GM04504 (cell line): ENCODE data around the gene ABCC8.

Source experiments
- DNase-seq: peaks from one replicate; pipeline ENCODE4 v3.0.0-alpha.2; 2012; ENCODE audit warnings: low read depth

ABCC8 gene

GRCh38 chr11:17469998-17470397 lies 6.6 kb downstream of the ABCC8 start:
- no peak for DNase-seq

- no peak for DNase-seq
Measured at GRCh38 chr11:17468122-17468521, 8.5 kb downstream of the ABCC8 start.

DNA sequence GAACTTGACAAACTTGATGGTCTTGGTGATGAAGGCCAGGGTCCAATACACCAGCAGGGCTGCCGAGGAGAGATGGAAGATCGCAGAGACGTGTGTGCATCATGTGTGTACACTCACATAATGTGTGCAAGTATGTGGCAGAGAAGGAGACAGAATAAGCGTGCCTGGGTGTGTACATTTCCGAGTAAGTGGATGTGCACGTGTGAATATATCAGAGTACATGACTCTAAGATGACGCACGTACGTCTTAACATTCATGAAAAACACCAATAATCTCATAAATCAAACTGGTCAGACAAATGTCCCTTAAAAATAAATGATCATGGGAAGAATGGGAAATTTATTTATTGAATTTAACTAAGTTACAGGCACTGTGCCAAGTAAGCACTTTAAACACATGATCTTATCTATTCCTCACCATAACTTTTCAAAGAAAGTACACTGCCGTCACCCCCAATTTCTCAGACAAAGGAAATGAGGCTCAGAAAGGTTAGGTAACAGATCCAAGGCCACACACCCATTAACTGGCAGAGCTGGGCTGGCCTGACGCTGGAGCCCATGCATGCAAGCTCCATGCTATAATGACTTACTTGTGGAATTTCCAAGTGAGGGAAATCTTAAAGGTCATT lies 13.0 kb downstream of the ABCC8 start:
- DNase-seq: no peak

GRCh38 chr11:17462940-17463339 lies 13.7 kb downstream of the ABCC8 start:
- no peak for DNase-seq

DNA sequence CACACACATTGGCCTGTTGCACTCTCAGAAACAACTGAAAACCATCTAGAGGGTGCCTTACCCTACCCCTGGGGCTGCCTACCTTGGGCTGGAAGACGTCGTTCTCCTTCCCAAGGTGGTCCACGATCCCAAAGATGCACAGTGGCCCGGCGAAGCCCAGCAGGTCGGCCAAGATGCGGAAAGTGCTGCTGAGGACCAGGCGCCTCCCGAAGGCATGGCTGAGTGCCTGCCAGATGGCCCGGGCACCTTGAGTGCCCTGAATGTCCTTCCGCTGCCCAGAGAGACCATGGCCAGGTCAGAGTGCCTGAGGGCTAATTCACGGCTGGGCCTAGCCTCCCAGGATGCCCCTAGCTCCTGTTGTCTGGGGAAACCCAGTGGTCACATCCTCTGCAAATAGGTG lies 16.2 kb downstream of the ABCC8 start:
- DNase-seq: no peak

DNA sequence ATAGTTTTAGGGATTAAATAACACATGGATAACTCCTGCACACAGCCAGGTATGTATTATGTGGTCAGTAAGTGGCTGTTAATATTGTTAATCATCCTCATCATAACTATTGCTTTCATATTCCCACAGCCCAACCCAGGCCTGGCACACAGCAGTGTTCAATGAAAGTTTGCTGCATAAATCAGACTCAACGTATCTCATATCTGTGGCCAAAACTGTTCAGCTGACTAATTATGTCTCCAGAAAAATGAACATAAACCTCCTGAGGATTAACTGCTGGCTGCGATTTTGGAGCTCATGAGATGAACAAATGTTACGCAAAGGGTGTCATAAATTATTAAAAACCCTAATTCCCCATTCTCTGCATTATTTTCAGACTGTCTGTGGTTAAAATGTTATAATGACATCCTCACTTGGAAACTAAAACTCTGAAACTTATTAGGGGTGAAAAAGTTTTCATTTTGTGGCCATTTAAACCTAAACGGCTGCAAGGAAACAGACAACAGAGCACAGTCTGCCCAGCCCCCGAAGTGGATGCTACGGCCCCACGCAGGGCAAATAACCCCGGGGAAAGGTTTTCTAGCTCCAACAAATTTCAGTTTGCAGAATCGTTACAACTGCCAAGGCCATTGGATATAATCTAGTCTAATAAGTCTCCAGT lies 17.3 kb downstream of the ABCC8 start:
- DNase-seq: no peak

GRCh38 chr11:17458268-17458667 lies 18.4 kb downstream of the ABCC8 start:
- DNase-seq: no peak

GRCh38 chr11:17457396-17458173 lies 19.1 kb downstream of the ABCC8 start:
- DNase-seq: no peak

DNA sequence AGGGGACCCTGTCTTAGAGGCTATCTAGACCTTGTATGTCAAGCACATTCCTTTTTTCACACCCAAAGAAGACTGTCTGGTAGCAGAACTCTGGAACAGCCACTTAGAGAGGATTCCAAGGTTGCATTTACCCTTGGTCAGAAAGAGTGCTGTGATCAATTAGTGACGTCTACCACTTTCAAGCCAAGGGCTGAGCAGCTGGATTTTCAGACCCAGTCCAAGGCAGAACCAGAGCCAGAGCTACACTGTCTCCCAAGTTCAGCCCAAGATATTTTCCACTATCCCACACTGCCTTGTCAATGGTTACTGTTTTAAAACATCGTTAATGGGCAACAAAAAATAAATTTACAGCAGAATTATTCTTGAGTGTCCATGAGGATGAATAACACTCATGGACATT lies 24.0 kb downstream of the ABCC8 start:
- no peak for DNase-seq

- DNase-seq: no peak
Measured at GRCh38 chr11:17449158-17449557, 27.5 kb downstream of the ABCC8 start.

GRCh38 chr11:17446482-17446881 lies 30.2 kb downstream of the ABCC8 start:
- DNase-seq: no peak

DNA sequence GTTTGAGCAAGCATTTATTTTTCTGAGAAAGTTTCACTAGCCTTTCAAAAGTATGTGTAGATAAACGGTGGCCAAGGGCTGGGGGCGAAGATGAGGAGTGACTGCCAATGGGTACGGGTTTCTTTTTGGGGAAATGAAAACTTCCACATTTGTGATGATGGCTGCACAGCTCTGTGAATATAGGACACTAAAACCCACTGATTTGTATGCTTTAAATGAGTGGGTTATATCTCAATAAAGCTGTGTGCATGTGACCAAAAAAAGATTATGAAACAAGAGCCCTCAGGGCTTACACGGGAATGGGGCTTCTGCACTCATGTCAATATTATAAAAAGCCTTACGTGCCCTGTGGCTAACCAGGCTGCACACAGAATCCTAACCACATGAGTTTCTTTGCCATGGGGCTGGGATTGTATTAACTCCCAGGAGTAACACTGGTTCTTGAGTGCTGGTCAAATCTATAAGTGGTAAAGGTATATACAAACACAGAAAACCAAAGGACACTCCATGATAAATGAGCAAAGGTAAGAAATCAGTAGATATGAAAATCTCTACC lies 31.3 kb downstream of the ABCC8 start:
- no peak for DNase-seq

DNA sequence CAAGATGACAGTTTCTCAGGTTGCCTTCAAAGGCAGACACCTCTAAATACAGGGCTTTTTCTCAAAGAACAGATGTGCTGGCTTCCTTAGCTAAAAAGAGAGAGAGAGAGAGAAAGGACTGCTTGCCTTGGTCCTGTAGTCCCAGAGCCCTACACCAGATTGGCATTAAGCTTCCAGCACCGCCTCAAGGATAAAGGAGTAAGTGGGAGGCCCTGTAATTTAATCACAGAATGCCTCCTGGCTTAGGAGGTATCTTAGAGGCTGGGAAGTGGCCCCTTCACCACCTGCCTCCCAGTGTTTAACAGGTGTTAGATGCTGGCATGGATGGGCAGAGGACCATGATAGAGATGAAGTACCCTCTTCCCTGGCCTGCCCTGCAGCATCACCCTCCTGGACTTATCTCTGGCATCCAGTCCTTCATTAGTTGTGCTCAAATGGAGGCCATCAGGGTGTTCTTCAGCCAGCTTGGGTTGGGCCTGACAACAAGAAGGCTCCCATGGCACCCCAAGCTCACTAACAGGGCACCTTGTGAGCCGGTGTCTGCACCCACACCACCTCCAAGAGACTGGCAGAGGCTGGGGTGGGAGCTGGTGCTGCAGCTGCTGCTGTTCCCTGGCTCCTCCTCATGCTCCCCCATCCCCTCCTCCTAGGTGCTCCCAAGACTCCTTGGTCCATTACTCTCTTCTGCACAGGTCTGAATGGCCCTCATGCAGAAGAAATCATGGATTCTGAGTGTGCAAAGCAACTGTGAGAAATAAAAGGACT lies 32.5 kb downstream of the ABCC8 start:
- no peak for DNase-seq

- no peak for DNase-seq
Measured at GRCh38 chr11:17443423-17443822, 33.2 kb downstream of the ABCC8 start.

- no peak for DNase-seq
Measured at GRCh38 chr11:17443000-17443399, 33.6 kb downstream of the ABCC8 start.

- DNase-seq: no peak
Measured at GRCh38 chr11:17439316-17439782, 37.3 kb downstream of the ABCC8 start.

- no peak for DNase-seq
Measured at GRCh38 chr11:17437366-17437765, 39.3 kb downstream of the ABCC8 start.

GRCh38 chr11:17434108-17434507 lies 42.5 kb downstream of the ABCC8 start:
- DNase-seq: no peak

DNA sequence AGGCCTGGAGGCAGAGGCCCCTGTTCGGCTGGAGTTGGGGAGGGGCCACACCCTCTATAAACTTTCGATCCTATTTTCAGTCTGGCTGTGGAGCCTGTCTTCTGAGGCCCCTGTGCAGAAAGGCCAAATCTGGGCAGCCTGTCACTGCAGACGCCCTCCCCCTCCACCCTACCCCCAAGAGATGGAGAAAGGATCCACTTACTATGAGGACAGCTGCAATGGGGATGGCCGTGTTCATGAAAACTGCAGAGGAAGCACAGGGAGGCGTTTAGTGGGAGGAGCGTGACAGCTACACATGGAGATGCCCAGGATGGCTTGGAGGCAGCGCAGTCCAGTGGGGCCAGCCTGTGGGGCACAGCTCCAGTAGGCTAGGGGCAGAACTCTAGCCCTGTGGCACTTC lies 44.6 kb downstream of the ABCC8 start:
- DNase-seq: no peak

DNA sequence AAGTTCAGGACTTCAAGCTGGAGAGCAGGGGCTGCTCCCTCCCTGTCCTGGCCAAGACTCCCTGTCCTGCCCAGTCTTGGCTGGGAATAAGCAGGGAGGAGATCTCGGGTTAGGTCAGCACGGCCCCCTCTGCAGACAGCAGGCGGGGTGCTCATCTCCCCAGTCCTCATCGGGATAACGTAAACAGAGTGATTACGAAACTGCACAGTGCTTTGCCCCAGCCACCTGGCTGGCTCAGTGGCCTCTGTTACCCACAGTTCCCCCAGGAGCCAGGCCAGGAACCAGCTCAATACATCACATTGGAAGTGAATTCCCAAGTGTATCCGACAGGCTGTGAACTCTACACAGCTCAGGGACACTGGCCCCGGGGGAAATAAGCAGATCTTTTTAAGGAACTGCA lies 45.5 kb downstream of the ABCC8 start:
- DNase-seq: no peak

DNA sequence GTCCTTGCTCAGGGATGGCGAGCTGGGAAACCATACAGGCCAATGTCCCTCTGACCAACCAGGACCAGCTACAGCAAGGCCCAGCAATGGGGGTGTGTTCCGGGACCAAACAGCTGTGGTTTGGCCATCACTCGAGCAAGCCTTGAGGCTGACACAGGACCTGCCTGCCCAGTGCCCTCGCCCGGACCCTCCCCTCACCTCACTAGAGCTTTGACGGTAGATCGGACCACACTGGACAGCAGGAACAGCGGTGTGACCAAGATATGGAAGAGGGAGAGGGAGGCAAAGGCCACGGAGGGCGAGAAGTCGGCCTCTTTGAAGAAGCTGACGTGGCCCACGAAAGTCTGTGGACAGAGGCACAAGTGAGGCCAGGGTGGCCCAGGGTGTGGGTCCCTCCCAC lies 46.0 kb downstream of the ABCC8 start:
- no peak for DNase-seq

DNA sequence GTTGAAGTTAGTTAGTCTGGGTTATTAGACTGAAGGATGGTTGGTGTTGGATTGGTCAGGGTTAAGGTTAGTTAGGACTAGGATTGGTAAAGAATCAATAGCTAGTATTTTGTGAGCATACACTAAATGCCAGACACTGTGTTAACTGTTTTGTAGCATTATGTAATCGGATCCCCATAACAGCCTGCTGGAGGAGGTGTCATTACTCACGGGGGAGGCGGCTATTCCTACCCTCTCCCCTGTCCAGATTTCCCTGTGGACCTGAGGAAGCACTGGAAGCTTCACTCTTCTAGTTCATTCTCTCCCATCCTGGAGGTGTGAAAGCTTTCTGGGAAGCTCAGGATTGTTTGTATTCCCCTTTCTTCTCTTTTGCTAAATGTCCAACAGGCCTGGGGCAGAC lies 47.7 kb downstream of the ABCC8 start:
- no peak for DNase-seq
